HepG2 (cell line): ENCODE results near the gene KRTAP10-4.
"Not testable (repeated sequence)": the region's sequence is repeated elsewhere in the genome, so short reads cannot be mapped to it uniquely, and the experiment has no call there.

Source experiments
- CTCF ChIP-seq: sonication (generic); formaldehyde crosslinking; IDR thresholded peaks from 2 replicates; pipeline ENCODE4 v1.5.0; 2020; ENCODE audit warnings: mild to moderate bottlenecking, missing genetic modification reagents, moderate library complexity
- HNF4A ChIP-seq: sonication (generic); formaldehyde crosslinking; IDR thresholded peaks from 2 replicates; pipeline ENCODE4 v1.4.0; 2020; ENCODE audit warnings: missing genetic modification reagents
- NR1H2 ChIP-seq: sonication (generic); formaldehyde crosslinking; IDR thresholded peaks from 2 replicates; pipeline ENCODE4 v1.8.1; 2022; ENCODE audit warnings: low read depth, missing genetic modification reagents, borderline replicate concordance
- ZBTB7A ChIP-seq: sonication (generic); formaldehyde crosslinking; IDR thresholded peaks from 2 replicates; pipeline ENCODE4 v1.8.0; 2022; ENCODE audit warnings: mild to moderate bottlenecking, missing genetic modification reagents
- ZNF101 ChIP-seq: sonication (generic); formaldehyde crosslinking; IDR thresholded peaks from 2 replicates; pipeline ENCODE4 v1.4.0; 2020; ENCODE audit warnings: mild to moderate bottlenecking, low read depth, missing genetic modification reagents, borderline replicate concordance
- ZNF275 ChIP-seq: sonication (generic); formaldehyde crosslinking; IDR thresholded peaks from 2 replicates; pipeline ENCODE4 v1.8.0; 2022; ENCODE audit warnings: missing genetic modification reagents, mild to moderate bottlenecking, inconsistent platforms, borderline replicate concordance
- ZNF3 ChIP-seq: IDR thresholded peaks from 2 replicates; pipeline ENCODE4 v1.7.0; 2017; ENCODE audit warnings: inconsistent platforms

- not testable (repeated sequence) for TF ChIP-seq ZNF101; CTCF (CRISPR knock-in tag); ZBTB7A (CRISPR knock-in tag); ZNF275; ZNF3 (CRISPR knock-in tag); NR1H2 (CRISPR knock-in tag); HNF4A
Observed at GRCh38 chr21:44591801-44592130, 18.2 kb downstream of the KRTAP10-4 start.
